OCI-LY7 (cell line): ENCODE results near the gene BBS9.
"Not testable (repeated sequence)": the region's sequence is repeated elsewhere in the genome, so short reads cannot be mapped to it uniquely, and the experiment has no call there.

ENCODE experiments used
- EZH2phosphoT487 ChIP-seq: fragments of 200-600 bp; sonication (generic); IDR thresholded peaks from 2 replicates; pipeline ENCODE4 v1.6.1; 2018; ENCODE audit warnings: low read depth, borderline replicate concordance, mild to moderate bottlenecking, mixed run types, antibody characterized with exemption, low read length, moderate library complexity, mixed read lengths
- TF ChIP-seq, protein P1 (sequence below): fragments of 200-600 bp; sonication (generic); conservative IDR thresholded peaks from 2 replicates; pipeline ENCODE4 v1.5.1; 2014; ENCODE audit warnings: mild to moderate bottlenecking, antibody characterized with exemption, low read length, moderate library complexity, mixed read lengths

- TF ChIP-seq, protein P1, sequence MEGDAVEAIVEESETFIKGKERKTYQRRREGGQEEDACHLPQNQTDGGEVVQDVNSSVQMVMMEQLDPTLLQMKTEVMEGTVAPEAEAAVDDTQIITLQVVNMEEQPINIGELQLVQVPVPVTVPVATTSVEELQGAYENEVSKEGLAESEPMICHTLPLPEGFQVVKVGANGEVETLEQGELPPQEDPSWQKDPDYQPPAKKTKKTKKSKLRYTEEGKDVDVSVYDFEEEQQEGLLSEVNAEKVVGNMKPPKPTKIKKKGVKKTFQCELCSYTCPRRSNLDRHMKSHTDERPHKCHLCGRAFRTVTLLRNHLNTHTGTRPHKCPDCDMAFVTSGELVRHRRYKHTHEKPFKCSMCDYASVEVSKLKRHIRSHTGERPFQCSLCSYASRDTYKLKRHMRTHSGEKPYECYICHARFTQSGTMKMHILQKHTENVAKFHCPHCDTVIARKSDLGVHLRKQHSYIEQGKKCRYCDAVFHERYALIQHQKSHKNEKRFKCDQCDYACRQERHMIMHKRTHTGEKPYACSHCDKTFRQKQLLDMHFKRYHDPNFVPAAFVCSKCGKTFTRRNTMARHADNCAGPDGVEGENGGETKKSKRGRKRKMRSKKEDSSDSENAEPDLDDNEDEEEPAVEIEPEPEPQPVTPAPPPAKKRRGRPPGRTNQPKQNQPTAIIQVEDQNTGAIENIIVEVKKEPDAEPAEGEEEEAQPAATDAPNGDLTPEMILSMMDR, result not testable (repeated sequence)
- TF ChIP-seq EZH2phosphoT487, result not testable (repeated sequence)
Observed at GRCh38 chr7:33271839-33272371, 142.5 kb downstream of the BBS9 start.
